ENCODE data around the gene PMEPA1.
"Not testable (repeated sequence)": the region's sequence is repeated elsewhere in the genome, so short reads cannot be mapped to it uniquely, and the experiment has no call there.

PMEPA1 gene

DNA sequence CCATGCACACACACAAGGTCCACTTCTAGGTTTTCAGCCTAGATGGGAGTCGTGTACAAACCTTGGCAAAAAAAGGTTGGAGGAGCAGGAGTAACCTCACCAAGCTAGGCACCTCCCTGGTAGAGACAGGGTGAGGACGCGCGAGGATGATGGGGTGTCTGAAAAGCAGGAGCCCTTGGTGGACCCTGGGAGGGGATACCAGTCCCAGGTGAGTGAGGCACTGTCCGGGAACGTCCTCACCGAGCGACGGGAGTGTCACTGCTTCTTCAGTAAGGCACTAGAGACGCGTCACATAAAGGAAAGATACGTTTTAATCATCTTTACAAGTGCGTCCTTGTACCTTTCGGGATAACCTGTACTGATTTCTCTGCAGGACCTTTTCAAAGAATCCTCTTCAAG lies 60.2 kb downstream of the PMEPA1 start:
- Histone ChIP-seq H3K4me2 (ENCODE audit: low read length) (no peak overlapping the region), H3K9ac (ENCODE audit: low read depth, low read length) (no peak overlapping the region), H3K27me3 (ENCODE audit: control insufficient read depth, insufficient read depth, low read length) (no peaks in the 10 kb centered on the region), H3K4me1 (ENCODE audit: control insufficient read depth, insufficient read depth, low read length) (no peaks in the 10 kb centered on the region), H3K9me3 (replicated peaks; ENCODE audit: low read length) (no peaks in the 10 kb centered on the region), H3K4me3 (ENCODE audit: low read length) (no peak overlapping the region), H3K36me3 (ENCODE audit: insufficient read depth, low read length) (peaks cover 3% of the 10 kb centered on the region)

DNA sequence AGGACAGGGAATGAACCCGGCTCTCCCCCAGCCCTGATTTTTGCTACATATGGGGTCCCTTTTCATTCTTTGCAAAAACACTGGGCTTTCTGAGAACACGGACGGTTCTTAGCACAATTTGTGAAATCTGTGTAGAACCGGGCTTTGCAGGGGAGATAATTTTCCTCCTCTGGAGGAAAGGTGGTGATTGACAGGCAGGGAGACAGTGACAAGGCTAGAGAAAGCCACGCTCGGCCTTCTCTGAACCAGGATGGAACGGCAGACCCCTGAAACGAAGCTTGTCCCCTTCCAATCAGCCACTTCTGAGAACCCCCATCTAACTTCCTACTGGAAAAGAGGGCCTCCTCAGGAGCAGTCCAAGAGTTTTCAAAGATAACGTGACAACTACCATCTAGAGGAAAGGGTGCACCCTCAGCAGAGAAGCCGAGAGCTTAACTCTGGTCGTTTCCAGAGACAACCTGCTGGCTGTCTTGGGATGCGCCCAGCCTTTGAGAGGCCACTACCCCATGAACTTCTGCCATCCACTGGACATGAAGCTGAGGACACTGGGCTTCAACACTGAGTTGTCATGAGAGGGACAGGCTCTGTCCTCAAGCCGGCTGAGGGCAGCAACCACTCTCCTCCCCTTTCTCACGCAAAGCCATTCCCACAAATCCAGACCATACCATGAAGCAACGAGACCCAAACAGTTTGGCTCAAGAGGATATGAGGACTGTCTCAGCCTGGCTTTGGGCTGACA lies 60.8 kb downstream of the PMEPA1 start:
- Histone ChIP-seq H3K4me1 (ENCODE audit: control insufficient read depth, insufficient read depth, low read length) (no peaks in the 10 kb centered on the region), H3K9ac (ENCODE audit: low read depth, low read length) (no peak overlapping the region), H3K36me3 (ENCODE audit: insufficient read depth, low read length) (peaks cover 3% of the 10 kb centered on the region), H3K9me3 (replicated peaks; ENCODE audit: low read length) (no peaks in the 10 kb centered on the region), H3K4me2 (ENCODE audit: low read length) (no peak overlapping the region), H3K27me3 (ENCODE audit: control insufficient read depth, insufficient read depth, low read length) (peaks cover 1% of the 10 kb centered on the region), H3K4me3 (ENCODE audit: low read length) (no peak overlapping the region)

DNA sequence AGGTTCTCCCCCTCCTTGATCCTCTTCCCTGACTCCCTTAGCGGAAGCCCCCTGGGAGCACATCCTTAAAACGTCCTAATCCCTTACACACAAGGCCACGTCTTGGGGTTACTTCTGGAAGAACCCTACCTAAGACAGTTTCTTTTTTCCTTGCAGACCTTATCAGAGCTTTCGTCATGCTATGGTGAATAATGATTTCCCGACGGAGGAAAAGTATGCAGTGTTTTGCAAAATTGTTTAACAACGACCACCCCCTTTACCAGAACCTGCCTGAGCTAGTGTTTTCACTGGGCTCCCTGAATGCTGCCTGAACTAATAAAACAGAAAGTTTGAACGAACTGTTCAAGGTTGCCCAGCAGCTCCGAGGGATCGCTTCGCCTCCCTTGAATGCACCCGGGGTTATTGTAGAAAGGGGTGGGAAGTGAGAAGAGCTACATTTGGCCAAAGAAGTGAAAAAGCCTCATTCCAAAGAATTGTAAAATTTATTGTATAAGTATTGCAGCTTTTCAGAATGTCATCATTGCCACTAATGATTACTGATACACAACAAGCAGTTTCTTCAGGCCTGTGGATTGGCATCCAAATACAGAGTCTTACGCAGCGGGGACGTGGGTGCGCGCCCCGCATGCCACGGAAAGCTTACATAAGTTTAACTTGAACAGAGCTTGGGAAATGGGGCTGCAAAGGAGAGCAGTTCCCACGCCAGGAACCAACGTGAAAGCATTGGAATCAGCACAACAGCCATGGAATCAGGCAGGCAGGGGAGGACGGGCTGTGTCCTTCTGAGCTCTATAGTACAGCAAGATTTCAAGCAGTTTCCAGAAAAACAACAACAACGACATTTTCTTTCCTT lies 61.7 kb downstream of the PMEPA1 start:
- H3K36me3 ChIP-seq (ENCODE audit: insufficient read depth, low read length) = peaks cover 3% of the 10 kb centered on the region
- H3K4me2 ChIP-seq (ENCODE audit: low read length) = no peak overlapping the region
- no peak overlapping the region for H3K9ac ChIP-seq (ENCODE audit: low read depth, low read length)
- no peaks in the 10 kb centered on the region for H3K4me1 ChIP-seq (ENCODE audit: control insufficient read depth, insufficient read depth, low read length)
- peaks cover 4% of the 10 kb centered on the region for H3K27me3 ChIP-seq (ENCODE audit: control insufficient read depth, insufficient read depth, low read length)
- no peaks in the 10 kb centered on the region for H3K9me3 ChIP-seq (replicated peaks; ENCODE audit: low read length)
- no peak overlapping the region for H3K4me3 ChIP-seq (ENCODE audit: low read length)

- Histone ChIP-seq H3K27me3 (ENCODE audit: control insufficient read depth, insufficient read depth, low read length) (peaks cover 4% of the 10 kb centered on the region), H3K4me3 (ENCODE audit: low read length) (no peak overlapping the region), H3K9ac (ENCODE audit: low read depth, low read length) (no peak overlapping the region), H3K4me1 (ENCODE audit: control insufficient read depth, insufficient read depth, low read length) (no peaks in the 10 kb centered on the region), H3K36me3 (ENCODE audit: insufficient read depth, low read length) (peaks cover 3% of the 10 kb centered on the region), H3K4me2 (ENCODE audit: low read length) (no peak overlapping the region), H3K9me3 (replicated peaks; ENCODE audit: low read length) (no peaks in the 10 kb centered on the region)
These were observed 62.5 kb downstream of the PMEPA1 start for GRCh38 chr20:57647006-57647932.

GRCh38 chr20:57638895-57639236 lies 70.9 kb downstream of the PMEPA1 start:
- Histone ChIP-seq H3K4me2 (ENCODE audit: low read length) (no peak overlapping the region), H3K4me3 (ENCODE audit: low read length) (no peak overlapping the region), H3K9ac (ENCODE audit: low read depth, low read length) (no peak overlapping the region), H3K27me3 (ENCODE audit: control insufficient read depth, insufficient read depth, low read length) (peaks cover 23% of the 10 kb centered on the region), H3K9me3 (replicated peaks; ENCODE audit: low read length) (no peaks in the 10 kb centered on the region), H3K4me1 (ENCODE audit: control insufficient read depth, insufficient read depth, low read length) (no peaks in the 10 kb centered on the region), H3K36me3 (ENCODE audit: insufficient read depth, low read length) (no peaks in the 10 kb centered on the region)

DNA sequence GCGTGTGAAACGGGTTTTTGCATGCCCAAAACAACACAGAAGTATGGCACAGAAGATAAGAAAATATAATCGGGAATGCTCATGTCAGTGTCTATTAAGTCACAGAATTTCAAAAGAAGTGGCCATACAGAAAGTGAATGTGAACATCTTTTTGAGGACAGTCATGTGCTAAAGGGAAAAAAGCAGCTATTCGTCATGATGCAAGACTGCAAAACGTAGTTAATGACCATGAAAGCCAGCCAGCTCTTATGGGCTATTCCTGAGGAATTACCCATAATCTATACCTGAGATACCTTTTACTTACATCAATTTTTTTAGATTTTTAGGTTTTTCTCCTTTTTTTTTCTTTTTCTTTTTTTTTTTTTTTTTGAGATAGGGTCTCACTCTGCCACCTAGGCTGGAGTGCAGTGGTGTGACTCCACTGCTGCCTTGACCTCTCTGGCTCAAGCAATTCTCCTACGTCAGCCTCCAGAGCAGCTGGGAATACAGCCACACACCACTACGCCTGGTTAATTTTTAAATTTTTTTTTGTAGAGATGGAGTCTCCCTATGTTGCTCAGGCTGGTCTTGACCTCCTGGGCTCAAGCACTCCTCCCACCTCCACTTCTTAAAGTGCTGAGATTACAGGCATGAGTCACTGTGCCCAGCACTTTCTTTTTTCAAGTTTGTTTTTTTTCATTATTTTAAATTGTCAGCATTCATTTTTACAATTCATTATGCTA lies 71.5 kb downstream of the PMEPA1 start:
- no peak overlapping the region for H3K4me3 ChIP-seq (ENCODE audit: low read length)
- no peaks in the 10 kb centered on the region for H3K4me1 ChIP-seq (ENCODE audit: control insufficient read depth, insufficient read depth, low read length)
- no peak overlapping the region for H3K4me2 ChIP-seq (ENCODE audit: low read length)
- no peaks in the 10 kb centered on the region for H3K36me3 ChIP-seq (ENCODE audit: insufficient read depth, low read length)
- no peaks in the 10 kb centered on the region for H3K9me3 ChIP-seq (replicated peaks; ENCODE audit: low read length)
- H3K27me3 ChIP-seq (ENCODE audit: control insufficient read depth, insufficient read depth, low read length) = peaks cover 24% of the 10 kb centered on the region
- no peak overlapping the region for H3K9ac ChIP-seq (ENCODE audit: low read depth, low read length)

- Histone ChIP-seq H3K4me2 (ENCODE audit: low read length) (no peak overlapping the region), H3K27me3 (ENCODE audit: control insufficient read depth, insufficient read depth, low read length) (peaks cover 32% of the 10 kb centered on the region), H3K36me3 (ENCODE audit: insufficient read depth, low read length) (no peaks in the 10 kb centered on the region), H3K4me3 (ENCODE audit: low read length) (no peak overlapping the region), H3K9me3 (replicated peaks; ENCODE audit: low read length) (no peaks in the 10 kb centered on the region), H3K9ac (ENCODE audit: low read depth, low read length) (no peak overlapping the region), H3K4me1 (ENCODE audit: control insufficient read depth, insufficient read depth, low read length) (no peaks in the 10 kb centered on the region)
These were observed 75.8 kb downstream of the PMEPA1 start for GRCh38 chr20:57633945-57634491.

- Histone ChIP-seq H3K4me3 (ENCODE audit: low read length) (no peak overlapping the region), H3K9me3 (replicated peaks; ENCODE audit: low read length) (no peaks in the 10 kb centered on the region), H3K36me3 (ENCODE audit: insufficient read depth, low read length) (no peaks in the 10 kb centered on the region), H3K4me2 (ENCODE audit: low read length) (no peak overlapping the region), H3K9ac (ENCODE audit: low read depth, low read length) (no peak overlapping the region), H3K4me1 (ENCODE audit: control insufficient read depth, insufficient read depth, low read length) (peaks cover 6% of the 10 kb centered on the region), H3K27me3 (ENCODE audit: control insufficient read depth, insufficient read depth, low read length) (peaks cover 32% of the 10 kb centered on the region)
These were observed 77.5 kb downstream of the PMEPA1 start for GRCh38 chr20:57632286-57632685.

- Histone ChIP-seq H3K4me3 (ENCODE audit: low read length) (no peak overlapping the region), H3K27me3 (ENCODE audit: control insufficient read depth, insufficient read depth, low read length) (peaks cover 24% of the 10 kb centered on the region), H3K4me2 (ENCODE audit: low read length) (no peak overlapping the region), H3K36me3 (ENCODE audit: insufficient read depth, low read length) (no peaks in the 10 kb centered on the region), H3K9ac (ENCODE audit: low read depth, low read length) (no peak overlapping the region), H3K4me1 (ENCODE audit: control insufficient read depth, insufficient read depth, low read length) (peaks cover 6% of the 10 kb centered on the region), H3K9me3 (replicated peaks; ENCODE audit: low read length) (no peaks in the 10 kb centered on the region)
These were observed 79.8 kb downstream of the PMEPA1 start for GRCh38 chr20:57630061-57630460.

GRCh38 chr20:57629491-57629901 lies 80.3 kb downstream of the PMEPA1 start:
- not testable (repeated sequence) for H3K4me1 ChIP-seq (ENCODE audit: control insufficient read depth, insufficient read depth, low read length); H3K4me2 ChIP-seq (ENCODE audit: low read length)

More at GRCh38 chr20:57629491-57629901, 80.3 kb downstream of the PMEPA1 start:
- peaks cover 18% of the 10 kb centered on the region for H3K27me3 ChIP-seq (ENCODE audit: control insufficient read depth, insufficient read depth, low read length)
- H3K4me3 ChIP-seq (ENCODE audit: low read length); H3K36me3 ChIP-seq (ENCODE audit: insufficient read depth, low read length); H3K9ac ChIP-seq (ENCODE audit: low read depth, low read length); H3K9me3 ChIP-seq (replicated peaks; ENCODE audit: low read length): not testable (repeated sequence)

All from skeletal muscle satellite cell (primary cell).